Loucy (cell line): ENCODE measurements around the gene IFT74.

Experiments
- H2AFZ ChIP-seq: fragments of 200-600 bp; sonication (generic); 2 replicates; pipeline ENCODE4 v1.6.0; 2016; ENCODE audit warnings: antibody characterized with exemption, mild to moderate bottlenecking, low read length, moderate library complexity
- H3F3A ChIP-seq: fragments of 200-600 bp; 2 replicates; pipeline ENCODE4 v1.6.0; 2016; ENCODE audit warnings: antibody characterized with exemption, low read depth, mild to moderate bottlenecking
- H3K27me3 ChIP-seq: fragments of 200-600 bp; sonication (generic); 2 replicates; pipeline ENCODE4 v1.6.1; 2014; ENCODE audit warnings: low read length, mild to moderate bottlenecking; ENCODE audit not compliant: insufficient read depth, poor library complexity, severe bottlenecking
- H3K36me3 ChIP-seq: fragments of 200-600 bp; sonication (generic); 2 replicates; pipeline ENCODE4 v1.6.1; 2016; ENCODE audit warnings: low read length; ENCODE audit not compliant: insufficient read depth
- H3K4me1 ChIP-seq: fragments of 200-600 bp; sonication (generic); 2 replicates; pipeline ENCODE4 v1.5.1; 2014; ENCODE audit warnings: low read length, mild to moderate bottlenecking; ENCODE audit not compliant: insufficient read depth, poor library complexity, severe bottlenecking
- H3K4me2 ChIP-seq: fragments of 200-600 bp; sonication (generic); 2 replicates; pipeline ENCODE4 v1.6.0; 2014; ENCODE audit warnings: antibody characterized with exemption, low read length, low read depth, mild to moderate bottlenecking; ENCODE audit not compliant: poor library complexity, severe bottlenecking
- H3K4me3 ChIP-seq: fragments of 200-600 bp; sonication (generic); 2 replicates; pipeline ENCODE4 v1.5.1; 2014; ENCODE audit warnings: low read length, mild to moderate bottlenecking, mixed read lengths; ENCODE audit not compliant: poor library complexity, severe bottlenecking
- H3K79me2 ChIP-seq: fragments of 200-600 bp; sonication (generic); 2 replicates; pipeline ENCODE4 v1.6.1; 2014; ENCODE audit warnings: low read length; ENCODE audit not compliant: insufficient read depth
- H3K9ac ChIP-seq: fragments of 200-600 bp; sonication (generic); 2 replicates; pipeline ENCODE4 v1.6.0; 2014; ENCODE audit warnings: mild to moderate bottlenecking, low read depth, low read length, moderate library complexity; ENCODE audit not compliant: poor library complexity, severe bottlenecking
- H3K9me2 ChIP-seq: fragments of 200-600 bp; sonication (generic); replicated peaks from 2 replicates; pipeline ENCODE4 v1.6.1; 2016; ENCODE audit warnings: low read depth, low read length, mixed read lengths
- H3K9me3 ChIP-seq: fragments of 200-600 bp; sonication (generic); 2 replicates; pipeline ENCODE4 v1.6.1; 2014; ENCODE audit warnings: mild to moderate bottlenecking, antibody characterized with exemption, low read length, low read depth; ENCODE audit not compliant: insufficient read depth
- H4K20me1 ChIP-seq: fragments of 200-600 bp; sonication (generic); 2 replicates; pipeline ENCODE4 v1.6.0; 2014; ENCODE audit warnings: antibody characterized with exemption, low read length, mild to moderate bottlenecking; ENCODE audit not compliant: insufficient read depth, poor library complexity, severe bottlenecking
- EZH2phosphoT487 ChIP-seq: fragments of 200-600 bp; IDR thresholded peaks from 2 replicates; pipeline ENCODE4 v1.6.1; 2018; ENCODE audit warnings: antibody characterized with exemption, mild to moderate bottlenecking, moderate library complexity, borderline replicate concordance
- TF ChIP-seq, protein P1 (sequence below): fragments of 200-600 bp; sonication (generic); conservative IDR thresholded peaks from 2 replicates; pipeline ENCODE4 v1.5.1; 2014; ENCODE audit warnings: mild to moderate bottlenecking, antibody characterized with exemption, low read length

The IFT74 gene

DNA sequence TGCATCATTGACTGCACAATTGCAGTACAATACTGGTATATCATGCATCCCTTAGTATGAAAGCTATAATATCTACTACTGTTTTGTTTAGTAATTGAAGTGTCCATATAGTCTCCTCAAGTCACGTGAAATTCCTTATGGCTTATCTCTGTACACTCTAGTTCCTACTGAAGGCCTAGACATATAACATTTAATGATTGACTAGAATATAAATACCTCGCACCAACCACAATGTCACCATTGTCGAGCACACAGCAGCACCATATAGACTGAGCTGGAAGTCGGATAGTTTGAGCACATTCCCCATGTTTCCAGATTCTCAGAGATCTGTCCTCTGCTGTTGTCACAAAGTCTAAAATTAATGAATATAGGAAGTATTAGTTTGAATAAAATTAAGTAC lies 30.6 kb upstream of the IFT74 start:
- Histone ChIP-seq H3K9me2 (no peaks in the 10 kb centered on the region), H3K4me1 (no peaks in the 10 kb centered on the region), H3K4me3 (no peak overlapping the region), H3K36me3 (peaks cover 89% of the 10 kb centered on the region), H3K9ac (no peak overlapping the region), H4K20me1 (no peaks in the 10 kb centered on the region), H3F3A (no peaks in the 10 kb centered on the region; the same call in 1 of the 2 replicates), H2AFZ (no peak overlapping the region), H3K9me3 (no peaks in the 10 kb centered on the region), H3K79me2 (0 out of 2 replicates have a peak, but pooled peaks cover 3% of the 10 kb centered on the region), H3K4me2 (no peak overlapping the region), H3K27me3 (no peaks in the 10 kb centered on the region)
- no peak for TF ChIP-seq EZH2phosphoT487
- TF ChIP-seq, protein P1, sequence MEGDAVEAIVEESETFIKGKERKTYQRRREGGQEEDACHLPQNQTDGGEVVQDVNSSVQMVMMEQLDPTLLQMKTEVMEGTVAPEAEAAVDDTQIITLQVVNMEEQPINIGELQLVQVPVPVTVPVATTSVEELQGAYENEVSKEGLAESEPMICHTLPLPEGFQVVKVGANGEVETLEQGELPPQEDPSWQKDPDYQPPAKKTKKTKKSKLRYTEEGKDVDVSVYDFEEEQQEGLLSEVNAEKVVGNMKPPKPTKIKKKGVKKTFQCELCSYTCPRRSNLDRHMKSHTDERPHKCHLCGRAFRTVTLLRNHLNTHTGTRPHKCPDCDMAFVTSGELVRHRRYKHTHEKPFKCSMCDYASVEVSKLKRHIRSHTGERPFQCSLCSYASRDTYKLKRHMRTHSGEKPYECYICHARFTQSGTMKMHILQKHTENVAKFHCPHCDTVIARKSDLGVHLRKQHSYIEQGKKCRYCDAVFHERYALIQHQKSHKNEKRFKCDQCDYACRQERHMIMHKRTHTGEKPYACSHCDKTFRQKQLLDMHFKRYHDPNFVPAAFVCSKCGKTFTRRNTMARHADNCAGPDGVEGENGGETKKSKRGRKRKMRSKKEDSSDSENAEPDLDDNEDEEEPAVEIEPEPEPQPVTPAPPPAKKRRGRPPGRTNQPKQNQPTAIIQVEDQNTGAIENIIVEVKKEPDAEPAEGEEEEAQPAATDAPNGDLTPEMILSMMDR, result no peak

DNA sequence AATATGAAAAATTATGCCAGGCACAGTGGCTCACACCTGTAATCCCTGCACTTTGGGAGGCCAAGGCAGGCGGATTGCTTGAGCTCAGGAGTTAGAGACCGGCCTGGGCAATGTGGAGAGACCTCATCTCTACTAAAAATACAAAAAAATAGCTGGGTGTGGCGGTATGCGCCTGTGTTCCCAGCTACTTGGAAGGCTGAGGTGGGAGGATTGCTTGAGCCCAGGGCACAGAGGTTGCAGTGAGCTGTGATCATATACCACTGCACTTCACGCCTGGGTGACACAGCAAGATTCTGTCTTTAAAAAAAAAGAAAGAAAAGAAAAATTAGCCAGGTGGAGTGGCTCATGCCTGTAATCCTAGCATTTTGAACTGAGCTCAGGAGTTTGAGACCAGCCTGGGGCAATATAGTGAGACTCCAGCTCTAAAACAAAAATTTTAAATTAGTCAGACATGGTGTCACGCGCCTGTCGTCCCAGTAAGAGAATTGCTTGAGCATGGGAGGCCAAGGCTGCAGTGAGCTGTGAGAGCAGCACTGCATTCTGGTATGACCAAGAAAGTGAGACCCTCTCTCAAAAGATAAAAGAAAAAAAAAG lies 27.2 kb upstream of the IFT74 start:
- H3K9me3 ChIP-seq, result no peaks in the 10 kb centered on the region
- H3K4me1 ChIP-seq, result no peaks in the 10 kb centered on the region
- H3K4me2 ChIP-seq, result no peak overlapping the region
- peaks cover 74% of the 10 kb centered on the region for H3K36me3 ChIP-seq
- no peaks in the 10 kb centered on the region for H3K9me2 ChIP-seq
- H3K27me3 ChIP-seq, result no peaks in the 10 kb centered on the region
- H3F3A ChIP-seq, result no peaks in the 10 kb centered on the region
- TF ChIP-seq, protein P1, result no peak
- no peak for TF ChIP-seq EZH2phosphoT487
- no peak overlapping the region for H3K9ac ChIP-seq
- no peak overlapping the region for H3K4me3 ChIP-seq
- H2AFZ ChIP-seq, result no peak overlapping the region
- peaks cover 6% of the 10 kb centered on the region for H4K20me1 ChIP-seq
- H3K79me2 ChIP-seq, result peaks cover 16% of the 10 kb centered on the region; the same call in 1 of the 2 replicates

DNA sequence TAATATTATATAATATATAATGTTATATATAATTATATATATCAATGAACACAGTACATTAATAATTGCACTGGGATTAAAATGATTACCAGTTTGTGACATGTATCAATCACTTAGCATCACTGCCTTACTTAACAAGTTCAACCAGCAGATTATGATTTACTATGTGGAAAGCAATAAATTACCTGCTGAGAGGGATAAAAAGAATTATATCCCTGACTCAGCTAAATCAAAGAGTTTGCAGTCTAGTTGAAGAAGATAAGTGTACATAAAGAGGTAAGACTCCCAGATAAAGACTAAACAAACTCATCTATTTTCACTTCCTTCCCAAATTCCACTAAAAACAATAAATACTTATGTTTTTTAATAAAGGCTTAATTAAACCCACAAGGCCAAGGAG lies 20.4 kb upstream of the IFT74 start:
- TF ChIP-seq EZH2phosphoT487, result no peak
- TF ChIP-seq, protein P1, result no peak
- H3K79me2 ChIP-seq, result peaks cover 74% of the 10 kb centered on the region
- H3K9ac ChIP-seq, result no peak overlapping the region
- no peaks in the 10 kb centered on the region for H3F3A ChIP-seq
- H2AFZ ChIP-seq, result no peak overlapping the region
- H3K36me3 ChIP-seq, result peaks cover 23% of the 10 kb centered on the region; the same call in 1 of the 2 replicates
- H3K4me2 ChIP-seq, result peak overlapping the region; percentile 11
- peaks cover 59% of the 10 kb centered on the region for H4K20me1 ChIP-seq
- peaks cover 16% of the 10 kb centered on the region for H3K4me1 ChIP-seq
- H3K27me3 ChIP-seq, result no peaks in the 10 kb centered on the region
- H3K9me3 ChIP-seq, result peaks cover 9% of the 10 kb centered on the region; the same call in 1 of the 2 replicates
- peak overlapping the region; percentile 29 for H3K4me3 ChIP-seq
- no peaks in the 10 kb centered on the region for H3K9me2 ChIP-seq
